ENCODE results near the gene RHBDF1. TPM values are rescaled to one million over a fixed set of nuclear protein-coding genes. Genes with fewer than 3 reads are reported as not detected.
A peak's percentile ranks its signal among the peaks of the same experiment; 100 is the strongest.

RHBDF1 gene
- total and polyA plus RNA-seq, 9 of the 15 experiments (the other 6 are each of a cell fraction or from before 2014, with no cell fraction given) = 1.0 to 8.2 (median 4.2) TPM

DNA sequence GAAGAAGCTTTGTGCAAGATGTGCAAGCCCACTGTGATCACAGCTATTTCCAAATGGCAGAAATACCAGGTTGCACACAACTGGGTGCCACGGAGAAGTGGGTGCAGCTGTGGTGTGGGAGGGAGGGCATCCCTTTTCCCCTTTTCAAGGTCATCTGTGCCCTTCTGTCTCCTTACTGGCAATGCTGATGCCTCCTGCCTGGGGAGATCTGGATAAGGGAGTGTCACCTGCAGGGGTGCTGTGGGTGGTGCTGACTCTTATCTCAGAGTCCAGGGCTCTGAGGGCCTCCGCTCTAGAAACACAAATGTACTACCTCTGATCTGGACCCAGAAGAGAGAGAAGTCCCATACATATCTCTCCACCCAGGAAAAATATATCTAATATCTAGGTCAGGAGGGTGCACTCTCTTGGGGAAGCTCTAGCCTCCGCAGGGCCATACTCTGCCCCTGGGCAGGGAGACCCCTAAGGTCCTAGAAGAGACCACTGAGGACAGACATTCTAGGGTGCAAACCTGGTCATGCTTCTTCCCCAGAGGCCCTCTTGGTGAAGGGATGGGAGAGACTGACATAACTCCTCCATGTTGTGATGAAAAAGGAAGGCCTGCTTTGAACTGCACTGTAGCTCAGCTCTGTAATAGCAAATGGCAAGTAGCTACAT lies 47.5 kb upstream of the RHBDF1 start (continued):
- TF ChIP-seq, protein P1, sequence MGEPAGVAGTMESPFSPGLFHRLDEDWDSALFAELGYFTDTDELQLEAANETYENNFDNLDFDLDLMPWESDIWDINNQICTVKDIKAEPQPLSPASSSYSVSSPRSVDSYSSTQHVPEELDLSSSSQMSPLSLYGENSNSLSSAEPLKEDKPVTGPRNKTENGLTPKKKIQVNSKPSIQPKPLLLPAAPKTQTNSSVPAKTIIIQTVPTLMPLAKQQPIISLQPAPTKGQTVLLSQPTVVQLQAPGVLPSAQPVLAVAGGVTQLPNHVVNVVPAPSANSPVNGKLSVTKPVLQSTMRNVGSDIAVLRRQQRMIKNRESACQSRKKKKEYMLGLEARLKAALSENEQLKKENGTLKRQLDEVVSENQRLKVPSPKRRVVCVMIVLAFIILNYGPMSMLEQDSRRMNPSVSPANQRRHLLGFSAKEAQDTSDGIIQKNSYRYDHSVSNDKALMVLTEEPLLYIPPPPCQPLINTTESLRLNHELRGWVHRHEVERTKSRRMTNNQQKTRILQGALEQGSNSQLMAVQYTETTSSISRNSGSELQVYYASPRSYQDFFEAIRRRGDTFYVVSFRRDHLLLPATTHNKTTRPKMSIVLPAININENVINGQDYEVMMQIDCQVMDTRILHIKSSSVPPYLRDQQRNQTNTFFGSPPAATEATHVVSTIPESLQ (CRISPR knock-in tag; IDR thresholded peaks at IDR 0.05) = no peak
- TF ChIP-seq TEAD2 (tag; IDR thresholded peaks at IDR 0.05) (no peak), SMARCA4 (IDR thresholded peaks at IDR 0.05) (peak; percentile 83), ZFP1 (CRISPR knock-in tag; IDR thresholded peaks at IDR 0.05) (no peak), U2AF2 (optimal IDR thresholded peaks at IDR 0.05; ENCODE audit: low read depth, low read length) (no peak), PRMT5 (CRISPR knock-in tag; IDR thresholded peaks at IDR 0.05) (no peak), HDGF (IDR thresholded peaks at IDR 0.05) (no peak), GABPB1 (CRISPR knock-in tag; IDR thresholded peaks at IDR 0.05) (no peak), MAZ (CRISPR knock-in tag; conservative IDR thresholded peaks at IDR 0.05 in 1 of 2, IDR thresholded peaks at IDR 0.05 in 1 of 2) (0 out of 4 replicates have a peak, but pooled peaks of 1 of the 2 experiments have one; percentile 31), SMARCE1 (IDR thresholded peaks at IDR 0.05) (peak; percentile 71), RHOXF2B (CRISPR knock-in tag; conservative IDR thresholded peaks at IDR 0.05) (0 out of 2 replicates have a peak, but pooled peaks have one; percentile 44), SMAD2 (IDR thresholded peaks at IDR 0.05; ENCODE audit: low read depth, low read length) (no peak), PTTG1 (tag; IDR thresholded peaks at IDR 0.05; ENCODE audit: low read depth) (no peak), RAD51 (IDR thresholded peaks at IDR 0.05; ENCODE audit: borderline replicate concordance, low read depth) (no peak), PURB (CRISPR knock-in tag; IDR thresholded peaks at IDR 0.05; ENCODE audit: low read depth) (no peak), ZFP30 (CRISPR knock-in tag; IDR thresholded peaks at IDR 0.05; ENCODE audit: borderline replicate concordance) (no peak), PHF20 (IDR thresholded peaks at IDR 0.05; ENCODE audit: partially characterized antibody) (no peak)
- TF ChIP-seq, protein P2, sequence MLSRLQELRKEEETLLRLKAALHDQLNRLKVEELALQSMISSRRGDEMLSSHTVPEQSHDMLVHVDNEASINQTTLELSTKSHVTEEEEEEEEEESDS (CRISPR knock-in tag; IDR thresholded peaks at IDR 0.05) = no peak
- TF ChIP-seq, protein P3, sequence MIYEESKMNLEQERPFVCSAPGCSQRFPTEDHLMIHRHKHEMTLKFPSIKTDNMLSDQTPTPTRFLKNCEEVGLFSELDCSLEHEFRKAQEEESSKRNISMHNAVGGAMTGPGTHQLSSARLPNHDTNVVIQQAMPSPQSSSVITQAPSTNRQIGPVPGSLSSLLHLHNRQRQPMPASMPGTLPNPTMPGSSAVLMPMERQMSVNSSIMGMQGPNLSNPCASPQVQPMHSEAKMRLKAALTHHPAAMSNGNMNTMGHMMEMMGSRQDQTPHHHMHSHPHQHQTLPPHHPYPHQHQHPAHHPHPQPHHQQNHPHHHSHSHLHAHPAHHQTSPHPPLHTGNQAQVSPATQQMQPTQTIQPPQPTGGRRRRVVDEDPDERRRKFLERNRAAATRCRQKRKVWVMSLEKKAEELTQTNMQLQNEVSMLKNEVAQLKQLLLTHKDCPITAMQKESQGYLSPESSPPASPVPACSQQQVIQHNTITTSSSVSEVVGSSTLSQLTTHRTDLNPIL (CRISPR knock-in tag; IDR thresholded peaks at IDR 0.05) = no peak
- TF ChIP-seq, protein P4, sequence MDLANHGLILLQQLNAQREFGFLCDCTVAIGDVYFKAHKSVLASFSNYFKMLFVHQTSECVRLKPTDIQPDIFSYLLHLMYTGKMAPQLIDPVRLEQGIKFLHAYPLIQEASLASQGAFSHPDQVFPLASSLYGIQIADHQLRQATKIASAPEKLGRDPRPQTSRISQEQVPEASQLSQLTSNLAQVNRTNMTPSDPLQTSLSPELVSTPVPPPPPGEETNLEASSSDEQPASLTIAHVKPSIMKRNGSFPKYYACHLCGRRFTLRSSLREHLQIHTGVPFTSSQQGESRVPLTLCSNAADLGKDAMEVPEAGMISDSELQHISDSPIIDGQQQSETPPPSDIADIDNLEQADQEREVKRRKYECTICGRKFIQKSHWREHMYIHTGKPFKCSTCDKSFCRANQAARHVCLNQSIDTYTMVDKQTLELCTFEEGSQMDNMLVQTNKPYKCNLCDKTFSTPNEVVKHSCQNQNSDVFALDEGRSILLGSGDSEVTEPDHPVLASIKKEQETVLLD (IDR thresholded peaks at IDR 0.05) = peak; percentile 34; the same call in 1 of the 2 replicates
- TF ChIP-seq, protein P5, sequence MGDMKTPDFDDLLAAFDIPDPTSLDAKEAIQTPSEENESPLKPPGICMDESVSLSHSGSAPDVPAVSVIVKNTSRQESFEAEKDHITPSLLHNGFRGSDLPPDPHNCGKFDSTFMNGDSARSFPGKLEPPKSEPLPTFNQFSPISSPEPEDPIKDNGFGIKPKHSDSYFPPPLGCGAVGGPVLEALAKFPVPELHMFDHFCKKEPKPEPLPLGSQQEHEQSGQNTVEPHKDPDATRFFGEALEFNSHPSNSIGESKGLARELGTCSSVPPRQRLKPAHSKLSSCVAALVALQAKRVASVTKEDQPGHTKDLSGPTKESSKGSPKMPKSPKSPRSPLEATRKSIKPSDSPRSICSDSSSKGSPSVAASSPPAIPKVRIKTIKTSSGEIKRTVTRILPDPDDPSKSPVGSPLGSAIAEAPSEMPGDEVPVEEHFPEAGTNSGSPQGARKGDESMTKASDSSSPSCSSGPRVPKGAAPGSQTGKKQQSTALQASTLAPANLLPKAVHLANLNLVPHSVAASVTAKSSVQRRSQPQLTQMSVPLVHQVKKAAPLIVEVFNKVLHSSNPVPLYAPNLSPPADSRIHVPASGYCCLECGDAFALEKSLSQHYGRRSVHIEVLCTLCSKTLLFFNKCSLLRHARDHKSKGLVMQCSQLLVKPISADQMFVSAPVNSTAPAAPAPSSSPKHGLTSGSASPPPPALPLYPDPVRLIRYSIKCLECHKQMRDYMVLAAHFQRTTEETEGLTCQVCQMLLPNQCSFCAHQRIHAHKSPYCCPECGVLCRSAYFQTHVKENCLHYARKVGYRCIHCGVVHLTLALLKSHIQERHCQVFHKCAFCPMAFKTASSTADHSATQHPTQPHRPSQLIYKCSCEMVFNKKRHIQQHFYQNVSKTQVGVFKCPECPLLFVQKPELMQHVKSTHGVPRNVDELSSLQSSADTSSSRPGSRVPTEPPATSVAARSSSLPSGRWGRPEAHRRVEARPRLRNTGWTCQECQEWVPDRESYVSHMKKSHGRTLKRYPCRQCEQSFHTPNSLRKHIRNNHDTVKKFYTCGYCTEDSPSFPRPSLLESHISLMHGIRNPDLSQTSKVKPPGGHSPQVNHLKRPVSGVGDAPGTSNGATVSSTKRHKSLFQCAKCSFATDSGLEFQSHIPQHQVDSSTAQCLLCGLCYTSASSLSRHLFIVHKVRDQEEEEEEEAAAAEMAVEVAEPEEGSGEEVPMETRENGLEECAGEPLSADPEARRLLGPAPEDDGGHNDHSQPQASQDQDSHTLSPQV (IDR thresholded peaks at IDR 0.05) = peak; percentile 95
